Stimulated activated CD8-positive, alpha-beta memory T cell treated with anti-CD3 and anti-CD28 coated beads, Interleukin-15, amount 100 ng/mL, for 1 hour (primary cell): ENCODE results near the gene NTSR1.

Experiments
- DNase-seq: peaks from one replicate; pipeline ENCODE4 v3.0.0-alpha.2; 2020; ENCODE audit warnings: low read depth

NTSR1 gene

GRCh38 chr20:62804627-62805154 lies 96.1 kb downstream of the NTSR1 start, which contains the start of gene OGFR:
OGFR (plus strand) TSS chr20:62804835; CDS start chr20:62804860, 25 bp downstream.
- peak; percentile 39 for DNase-seq

- no peak for DNase-seq
These were observed 96.6 kb downstream of the NTSR1 start for GRCh38 chr20:62805155-62805710.

- DNase-seq = no peak
These were observed 97.2 kb downstream of the NTSR1 start for GRCh38 chr20:62805711-62806382.

GRCh38 chr20:62806383-62807050 lies 97.9 kb downstream of the NTSR1 start:
- no peak for DNase-seq

GRCh38 chr20:62807444-62808210 lies 99.0 kb downstream of the NTSR1 start:
- no peak for DNase-seq

- DNase-seq = peak; percentile 57
These were observed 99.7 kb downstream of the NTSR1 start for GRCh38 chr20:62808211-62808865.

- no peak for DNase-seq
These were observed 101.1 kb downstream of the NTSR1 start for GRCh38 chr20:62809530-62810428.

GRCh38 chr20:62811320-62811719 lies 102.7 kb downstream of the NTSR1 start:
- DNase-seq = no peak

- no peak for DNase-seq
These were observed 103.1 kb downstream of the NTSR1 start for GRCh38 chr20:62811720-62812119.
